HUES6 (cell line): ENCODE data around the gene CCDC92.

Experiments used
- H3K27ac ChIP-seq: 2 replicates; pipeline ENCODE4 v1.7.0; 2013; ENCODE audit warnings: low read depth, mild to moderate bottlenecking, low read length, inconsistent platforms
- H3K27me3 ChIP-seq: 2 replicates; pipeline ENCODE4 v1.6.1; 2013; ENCODE audit warnings: low read length; ENCODE audit not compliant: control insufficient read depth, insufficient read depth
- H3K36me3 ChIP-seq: 2 replicates; pipeline ENCODE4 v1.6.1; 2013; ENCODE audit warnings: low read length; ENCODE audit not compliant: control insufficient read depth, insufficient read depth
- H3K4me1 ChIP-seq: 2 replicates; pipeline ENCODE4 v1.6.1; 2013; ENCODE audit warnings: low read length; ENCODE audit not compliant: control insufficient read depth, insufficient read depth
- H3K4me3 ChIP-seq: 2 replicates; pipeline ENCODE4 v1.5.1; 2013; ENCODE audit warnings: low read depth, low read length
- H3K9ac ChIP-seq: one replicate; pipeline ENCODE4 v1.6.1; 2013; ENCODE audit warnings: mild to moderate bottlenecking, low read length
- H3K9me3 ChIP-seq: 2 replicates; pipeline ENCODE4 v1.6.1; 2013; ENCODE audit warnings: low read depth, low read length; ENCODE audit not compliant: control insufficient read depth, insufficient read depth

Gene CCDC92

DNA sequence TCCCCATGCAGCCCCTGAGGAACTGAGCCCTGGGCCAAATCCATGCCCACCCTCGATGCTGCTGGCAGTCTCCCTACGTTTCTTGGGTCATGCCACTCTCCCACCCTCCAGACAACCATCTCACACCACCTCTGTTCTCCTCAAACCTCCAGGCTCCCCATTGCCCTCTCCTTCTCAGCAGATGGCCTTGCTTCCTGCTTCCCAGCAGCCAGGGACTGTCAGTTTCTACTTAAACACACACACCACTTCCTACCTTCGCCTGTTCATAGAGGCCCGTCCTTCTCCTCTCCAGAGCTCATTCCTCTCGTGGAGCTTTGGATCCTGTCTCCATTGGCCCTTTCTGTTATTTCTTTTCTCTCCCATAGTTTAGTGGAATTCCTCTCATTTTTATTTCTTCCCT lies 27.5 kb upstream of the CCDC92 start:
- Histone ChIP-seq H3K27ac (no peak overlapping the region), H3K9ac (no peak overlapping the region), H3K4me1 (peaks cover 8% of the 10 kb centered on the region), H3K36me3 (peaks cover 4% of the 10 kb centered on the region; the same call in 1 of the 2 replicates), H3K9me3 (no peaks in the 10 kb centered on the region), H3K27me3 (no peaks in the 10 kb centered on the region), H3K4me3 (no peak overlapping the region)

DNA sequence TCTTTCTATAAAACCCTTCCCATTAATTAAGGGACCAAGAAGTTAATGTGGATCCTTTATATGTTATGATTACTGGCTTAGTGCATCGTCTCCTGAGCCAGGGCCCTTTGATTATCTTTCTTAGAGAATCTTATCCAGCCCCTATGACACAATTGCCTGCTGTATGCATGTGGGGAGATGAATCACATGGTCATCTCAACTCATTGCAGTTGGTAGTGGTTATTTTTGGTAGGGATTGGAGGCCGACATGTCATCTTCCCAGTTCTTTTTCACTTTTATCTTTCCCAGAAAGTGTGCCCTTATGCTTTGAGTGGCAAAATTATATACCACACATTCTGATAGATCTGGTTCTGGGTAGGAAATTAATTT lies 26.3 kb upstream of the CCDC92 start:
- H3K4me1 ChIP-seq = peaks cover 11% of the 10 kb centered on the region
- peaks cover 4% of the 10 kb centered on the region; the same call in 1 of the 2 replicates for H3K36me3 ChIP-seq

DNA sequence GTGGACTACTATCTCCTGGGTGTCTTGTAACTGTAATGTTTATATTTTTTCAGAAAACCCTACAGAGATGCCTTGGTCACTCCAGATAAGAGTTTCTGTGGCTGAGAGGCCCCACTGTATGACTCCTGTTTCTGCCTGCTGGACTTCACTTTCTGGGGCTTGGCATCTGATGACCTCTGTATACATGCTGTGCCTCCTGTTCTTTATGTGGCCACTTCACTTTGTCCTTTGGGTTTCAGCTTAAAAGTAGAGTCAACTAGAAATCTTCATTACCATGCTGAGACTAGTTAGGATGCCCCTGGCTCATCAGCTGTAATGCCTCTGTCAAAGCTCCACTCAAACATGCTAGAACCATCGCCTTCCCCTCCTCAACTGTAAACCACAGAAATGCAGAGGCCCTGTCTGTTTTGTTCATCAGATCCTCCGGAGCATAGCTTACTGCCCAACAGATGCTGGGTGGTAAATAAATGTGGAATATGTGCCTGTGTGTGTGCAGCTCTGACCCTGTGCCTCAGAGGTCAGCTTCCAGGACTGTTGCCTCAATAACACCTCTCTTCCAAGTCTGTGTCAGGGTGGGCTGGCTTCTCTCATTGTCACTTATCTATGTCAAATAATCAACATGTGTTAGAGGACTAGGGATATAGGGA lies 25.8 kb upstream of the CCDC92 start:
- Histone ChIP-seq H3K4me1 (peaks cover 11% of the 10 kb centered on the region), H3K9ac (no peak overlapping the region), H3K9me3 (no peaks in the 10 kb centered on the region), H3K27ac (no peak overlapping the region), H3K4me3 (no peak overlapping the region), H3K36me3 (peaks cover 4% of the 10 kb centered on the region; the same call in 1 of the 2 replicates), H3K27me3 (no peaks in the 10 kb centered on the region)

More for the DNA sequence above, 26.3 kb upstream of the CCDC92 start:
- H3K4me3 ChIP-seq = no peak overlapping the region
- no peaks in the 10 kb centered on the region for H3K27me3 ChIP-seq
- no peak overlapping the region for H3K9ac ChIP-seq
- H3K27ac ChIP-seq = no peak overlapping the region
- H3K9me3 ChIP-seq = no peaks in the 10 kb centered on the region

DNA sequence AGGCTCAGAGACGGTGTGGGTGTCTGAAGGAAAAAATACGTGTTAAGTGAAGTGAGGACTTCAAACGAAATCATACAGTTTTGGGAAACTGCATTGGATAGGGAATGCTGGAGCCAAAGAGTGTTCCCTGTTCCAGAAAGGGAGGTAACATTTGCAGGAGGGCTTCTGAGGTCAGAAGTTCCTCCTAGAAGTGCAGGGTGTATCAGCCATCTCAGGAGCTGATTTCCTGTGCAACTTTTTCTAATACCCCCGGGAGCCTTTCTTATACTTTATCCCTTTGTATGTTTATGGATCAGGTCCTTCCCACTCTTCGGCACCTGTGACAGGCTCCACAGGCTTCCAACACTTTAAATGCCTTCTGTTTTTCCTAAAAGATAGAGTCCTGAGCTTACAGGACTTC lies 25.3 kb upstream of the CCDC92 start:
- Histone ChIP-seq H3K4me1 (peaks cover 11% of the 10 kb centered on the region), H3K27ac (no peak overlapping the region), H3K4me3 (no peak overlapping the region), H3K27me3 (no peaks in the 10 kb centered on the region), H3K36me3 (peaks cover 5% of the 10 kb centered on the region; the same call in 1 of the 2 replicates), H3K9ac (no peak overlapping the region), H3K9me3 (no peaks in the 10 kb centered on the region)

DNA sequence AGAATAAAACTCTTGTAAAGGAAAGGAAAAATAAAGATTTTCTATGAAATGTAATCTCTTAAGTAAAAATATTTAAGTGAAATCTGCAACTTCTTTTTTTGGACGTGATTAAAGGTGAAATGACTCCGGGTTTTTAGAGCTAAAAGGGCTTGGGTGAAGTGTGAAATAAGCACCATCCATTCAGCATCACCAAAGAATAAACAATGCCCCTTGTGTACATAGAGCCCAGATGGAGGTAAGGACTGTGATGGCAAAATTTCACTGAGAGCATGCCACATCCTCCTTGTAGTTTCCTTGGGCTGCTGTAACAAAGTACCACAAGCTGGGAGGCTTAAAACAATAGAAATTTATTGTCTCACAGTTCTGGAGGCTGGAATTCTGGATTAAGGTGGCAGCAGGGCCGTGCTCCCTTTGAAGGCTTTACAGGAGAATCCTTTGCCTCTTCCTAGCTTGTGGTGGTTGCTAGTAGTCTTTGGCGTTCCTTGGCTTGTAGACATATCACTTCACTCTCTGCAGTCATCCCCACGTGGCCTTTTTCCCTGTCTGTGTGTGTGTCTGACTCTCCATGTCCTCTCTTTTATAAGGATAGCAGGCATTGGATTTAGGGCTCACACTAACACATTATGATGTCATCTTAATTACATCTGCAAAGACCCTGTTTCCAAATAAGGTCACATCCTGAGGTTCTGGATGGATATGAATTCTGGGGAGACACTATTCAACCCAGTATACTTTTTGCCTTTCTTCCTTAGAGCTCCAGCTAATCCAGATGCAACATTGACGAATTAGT lies 24.6 kb upstream of the CCDC92 start:
- Histone ChIP-seq H3K4me3 (no peak overlapping the region), H3K4me1 (peaks cover 11% of the 10 kb centered on the region), H3K27ac (no peak overlapping the region), H3K9ac (no peak overlapping the region), H3K36me3 (peaks cover 12% of the 10 kb centered on the region), H3K27me3 (no peaks in the 10 kb centered on the region), H3K9me3 (no peaks in the 10 kb centered on the region)

DNA sequence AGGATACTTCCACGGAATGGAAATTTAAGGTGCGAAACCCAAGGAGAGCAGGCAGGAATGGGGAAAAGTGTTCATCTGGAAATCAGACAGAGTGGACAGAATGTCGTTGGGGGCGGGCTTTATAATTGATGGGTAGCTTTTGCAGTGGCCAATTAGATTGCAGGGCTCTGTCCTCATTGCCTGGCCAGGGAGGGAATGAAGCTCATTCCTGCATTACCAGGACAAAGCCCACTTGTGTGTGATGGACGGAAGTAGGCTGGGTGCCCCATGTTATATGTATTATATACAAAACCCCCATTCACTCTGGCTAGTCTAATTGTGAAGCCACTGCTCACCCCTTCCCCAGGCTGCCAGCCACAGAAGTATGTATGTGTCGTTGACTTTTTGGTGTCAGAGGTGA lies 23.9 kb upstream of the CCDC92 start:
- peaks cover 11% of the 10 kb centered on the region for H3K4me1 ChIP-seq
- no peaks in the 10 kb centered on the region for H3K9me3 ChIP-seq
- H3K4me3 ChIP-seq = no peak overlapping the region
- H3K27ac ChIP-seq = no peak overlapping the region
- no peaks in the 10 kb centered on the region for H3K27me3 ChIP-seq
- H3K9ac ChIP-seq = no peak overlapping the region
- peaks cover 13% of the 10 kb centered on the region for H3K36me3 ChIP-seq

DNA sequence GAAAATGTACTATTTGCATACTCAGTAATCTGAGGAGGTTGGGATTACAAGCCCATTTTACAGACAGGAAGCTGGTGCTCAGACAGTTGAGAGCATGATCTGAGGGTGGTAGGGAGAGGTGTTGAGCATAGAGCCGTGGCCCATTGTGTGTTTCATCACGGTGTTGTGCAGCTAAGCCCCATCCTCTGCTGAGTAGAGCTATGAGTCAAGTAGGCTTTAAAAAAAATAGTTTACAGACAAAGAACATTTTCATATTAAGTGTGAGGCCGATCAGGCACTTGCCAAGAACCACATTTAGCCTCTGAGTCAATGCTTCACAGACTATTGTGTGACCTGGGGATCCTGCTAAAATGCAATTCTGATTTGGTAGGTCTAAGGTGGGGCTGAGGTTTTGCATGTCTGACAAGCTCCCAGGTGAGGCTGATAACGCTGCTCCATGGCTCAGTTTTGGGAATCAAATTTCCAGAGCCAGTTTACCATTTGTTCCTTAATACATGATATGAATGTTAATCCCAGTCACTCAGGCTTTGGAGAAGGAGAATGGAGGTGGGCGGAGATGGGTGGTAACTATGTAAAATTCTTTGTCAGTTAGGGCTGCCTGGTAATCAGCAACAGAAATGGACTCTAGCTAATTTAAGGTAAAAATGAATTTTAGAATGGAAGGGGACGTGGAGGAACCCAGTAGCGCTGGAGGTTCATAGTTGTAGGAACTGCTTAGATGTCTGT lies 22.6 kb upstream of the CCDC92 start:
- Histone ChIP-seq H3K27ac (no peak overlapping the region), H3K27me3 (no peaks in the 10 kb centered on the region), H3K4me3 (no peak overlapping the region), H3K9me3 (no peaks in the 10 kb centered on the region), H3K9ac (no peak overlapping the region), H3K36me3 (peaks cover 10% of the 10 kb centered on the region; the same call in 1 of the 2 replicates), H3K4me1 (peaks cover 11% of the 10 kb centered on the region)

DNA sequence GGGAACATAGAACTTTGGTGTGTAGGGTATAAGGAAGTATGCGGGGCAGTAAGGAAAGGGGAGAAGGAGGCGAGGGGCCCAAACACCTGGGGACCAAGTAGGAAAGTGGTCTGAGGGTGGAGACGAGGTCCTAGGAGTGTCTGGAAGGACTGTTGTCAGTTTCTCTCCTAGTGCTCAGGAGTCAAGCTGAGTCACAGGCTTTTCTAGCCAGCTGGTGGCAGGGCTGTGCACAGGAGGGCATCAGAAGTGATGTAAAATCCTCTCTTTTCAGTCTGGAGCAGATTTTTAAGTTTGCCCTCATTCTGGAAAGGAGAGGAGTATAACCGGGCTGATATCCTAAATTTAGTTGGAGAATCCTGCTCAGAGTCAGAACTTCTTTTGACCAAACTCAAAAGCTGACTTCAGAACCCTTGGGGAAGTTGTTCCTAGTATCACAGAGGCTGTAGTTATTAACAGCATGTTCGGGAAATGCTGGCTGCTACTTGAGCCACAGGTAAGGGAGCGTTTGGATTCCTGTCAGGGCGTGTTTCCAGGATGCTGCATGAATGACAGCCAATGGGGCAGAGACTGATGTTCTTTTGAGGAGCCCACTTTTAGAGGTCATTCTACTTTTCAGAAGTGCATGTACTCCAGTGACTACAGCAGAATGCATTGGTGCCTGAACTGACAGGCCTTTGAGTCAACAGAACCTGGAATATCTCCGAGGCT lies 19.6 kb upstream of the CCDC92 start:
- Histone ChIP-seq H3K9ac (no peak overlapping the region), H3K4me3 (no peak overlapping the region), H3K27me3 (no peaks in the 10 kb centered on the region), H3K27ac (no peak overlapping the region), H3K9me3 (no peaks in the 10 kb centered on the region), H3K36me3 (peaks cover 18% of the 10 kb centered on the region; the same call in 1 of the 2 replicates), H3K4me1 (peaks cover 11% of the 10 kb centered on the region)

DNA sequence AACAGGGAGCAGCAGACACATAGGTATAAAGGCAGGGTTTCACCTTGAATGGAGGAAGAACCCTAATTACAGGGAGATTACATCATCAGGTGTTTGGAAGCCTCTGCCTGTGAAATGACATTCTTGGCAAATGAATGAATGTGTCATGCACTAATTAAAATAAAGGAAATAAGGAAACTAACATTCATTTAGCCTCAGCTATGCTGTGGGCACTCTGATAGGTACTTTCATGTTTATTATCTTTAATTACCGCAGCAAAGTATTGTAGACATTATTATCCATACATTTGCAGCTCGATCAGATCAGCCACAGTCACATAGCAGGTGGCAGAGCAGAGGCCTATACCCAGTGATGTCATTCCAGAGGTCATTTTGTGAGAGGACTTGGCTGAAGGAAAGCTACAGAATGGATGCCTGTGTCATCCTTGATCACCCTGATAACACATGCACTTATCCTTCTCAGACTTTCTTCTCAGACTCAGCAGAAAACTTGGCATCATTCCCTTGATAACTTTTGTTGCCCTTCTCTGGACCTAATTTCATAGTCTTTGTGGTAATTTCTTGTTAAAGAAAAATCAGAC lies 18.8 kb upstream of the CCDC92 start:
- Histone ChIP-seq H3K4me1 (peaks cover 11% of the 10 kb centered on the region), H3K9ac (no peak overlapping the region), H3K36me3 (peaks cover 18% of the 10 kb centered on the region; the same call in 1 of the 2 replicates), H3K9me3 (no peaks in the 10 kb centered on the region), H3K27me3 (no peaks in the 10 kb centered on the region), H3K27ac (no peak overlapping the region), H3K4me3 (no peak overlapping the region)

DNA sequence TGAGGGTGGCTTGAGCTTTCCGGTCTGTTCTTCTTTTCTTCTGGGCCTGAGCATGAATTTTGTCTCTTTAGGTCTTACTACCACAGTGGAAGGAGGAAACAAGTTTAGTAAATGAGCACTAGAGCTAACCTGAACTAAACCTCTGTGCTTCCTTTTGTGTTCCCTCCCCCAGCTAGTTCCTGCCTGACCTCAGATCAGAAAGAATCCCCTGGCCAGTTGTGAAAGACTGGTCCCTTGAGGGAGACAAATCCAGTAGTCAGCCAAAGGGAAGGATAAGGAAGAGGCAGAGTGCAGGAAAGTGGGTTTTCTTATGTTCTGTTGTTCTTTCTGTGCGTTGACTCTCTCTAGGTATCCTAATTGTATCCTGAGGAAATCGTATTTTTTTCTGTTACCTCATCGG lies 17.9 kb upstream of the CCDC92 start:
- no peak overlapping the region for H3K9ac ChIP-seq
- H3K9me3 ChIP-seq = no peaks in the 10 kb centered on the region
- H3K27me3 ChIP-seq = no peaks in the 10 kb centered on the region
- H3K27ac ChIP-seq = no peak overlapping the region
- no peak overlapping the region for H3K4me3 ChIP-seq
- H3K4me1 ChIP-seq = peaks cover 6% of the 10 kb centered on the region
- H3K36me3 ChIP-seq = peaks cover 18% of the 10 kb centered on the region; the same call in 1 of the 2 replicates
